NCI-H524 treated with DMSO at 0.1 percent for 48 hours (cell line): Measurements from ENCODE around the gene GCAT.
A peak's percentile ranks its signal among the peaks of the same experiment; 100 is the strongest.

ENCODE experiments used
- DNase-seq: peaks from one replicate; lab custom pipeline; 2025; lab: John Stamatoyannopoulos, UW

Gene GCAT

DNA sequence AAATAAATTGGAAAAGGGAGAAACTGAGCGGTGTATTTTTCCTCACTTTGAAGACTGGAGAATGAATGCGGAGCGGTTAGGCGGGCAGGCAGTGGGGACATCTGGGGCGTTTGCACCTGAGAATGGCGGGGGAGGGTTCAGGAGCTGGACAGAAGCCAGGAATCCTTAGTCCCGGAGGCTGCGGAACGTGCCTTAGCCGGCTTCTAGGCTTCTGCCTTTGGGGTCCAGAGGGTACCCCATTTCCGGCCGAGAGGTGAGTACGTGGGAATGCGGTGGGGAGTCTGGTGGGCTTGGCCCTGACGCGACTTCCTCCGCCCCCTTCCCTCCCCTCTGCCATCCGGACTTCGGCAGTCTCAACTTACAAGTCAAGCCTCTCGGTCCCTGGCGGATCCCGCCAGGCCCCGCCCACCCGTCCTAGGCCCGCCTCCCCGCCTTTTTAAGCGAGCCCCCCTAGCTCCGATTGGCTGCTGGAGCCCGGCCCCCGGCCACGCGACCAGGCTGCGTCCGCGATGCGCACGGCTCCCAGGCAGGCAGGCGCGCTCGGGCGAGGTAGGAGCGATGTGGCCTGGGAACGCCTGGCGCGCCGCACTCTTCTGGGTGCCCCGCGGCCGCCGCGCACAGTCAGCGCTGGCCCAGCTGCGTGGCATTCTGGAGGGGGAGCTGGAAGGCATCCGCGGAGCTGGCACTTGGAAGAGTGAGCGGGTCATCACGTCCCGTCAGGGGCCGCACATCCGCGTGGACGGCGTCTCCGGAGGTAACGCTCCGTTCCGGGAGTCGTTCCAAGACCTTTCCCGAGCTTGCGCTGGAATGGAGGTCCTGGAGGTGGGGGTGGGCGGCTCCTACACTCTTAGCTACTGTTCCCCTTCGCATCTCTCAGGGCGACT is at the start of gene GCAT:
TSS of gene GCAT (plus strand) at position 525 of the 884 bp plus-strand sequence. CDS start at position 559, 34 bp downstream.
- DNase-seq, result peak; percentile 93

GRCh38 chr22:37758694-37759093 is 49.0 kb upstream of the GCAT start:
- DNase-seq, result no peak

DNA sequence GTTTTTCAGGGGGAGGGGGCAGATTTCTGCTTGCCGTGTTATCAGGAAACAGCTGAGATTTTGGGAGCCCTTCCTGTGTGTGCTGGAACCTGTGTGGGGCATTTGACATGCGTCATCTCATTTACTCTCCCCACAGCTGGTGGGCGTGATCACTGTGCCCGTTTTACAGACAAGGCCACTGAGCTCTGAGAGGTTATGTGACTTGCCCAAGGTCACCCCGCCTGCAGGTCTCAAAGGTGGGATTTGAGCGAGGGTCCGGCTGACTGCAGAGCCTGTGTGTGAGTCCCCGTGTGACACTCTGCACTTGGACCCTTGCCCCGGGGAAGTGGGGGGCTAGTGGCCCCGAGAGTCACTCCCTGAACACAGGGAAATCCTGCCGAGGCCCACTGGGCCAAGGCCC is 48.5 kb upstream of the GCAT start:
- DNase-seq, result no peak

- DNase-seq, result no peak
Measured at GRCh38 chr22:37760152-37760551, 47.6 kb upstream of the GCAT start.

GRCh38 chr22:37762389-37762836 is 45.3 kb upstream of the GCAT start:
- no peak for DNase-seq

GRCh38 chr22:37763012-37763411 is 44.7 kb upstream of the GCAT start:
- no peak for DNase-seq

GRCh38 chr22:37763652-37764051 is 44.1 kb upstream of the GCAT start:
- DNase-seq, result no peak

DNA sequence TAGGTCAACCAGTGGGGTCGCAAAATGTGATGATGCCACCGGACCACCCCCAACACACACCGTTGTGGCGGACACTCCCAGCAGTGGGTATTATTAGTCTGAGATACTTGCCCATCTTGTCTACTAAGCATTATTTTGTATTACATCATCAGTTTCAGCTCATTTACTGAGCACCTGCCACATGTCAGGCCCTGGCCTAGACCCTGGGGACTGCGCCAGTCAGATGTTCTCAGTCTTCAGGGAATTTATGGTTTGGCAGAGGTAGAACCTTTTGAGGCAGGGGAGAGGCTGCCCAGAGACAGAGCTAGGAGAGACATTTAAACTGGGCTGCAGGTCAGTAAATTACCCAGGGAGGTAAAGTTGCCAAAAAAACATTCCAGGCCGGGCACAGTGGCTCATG is 43.1 kb upstream of the GCAT start:
- DNase-seq, result no peak

DNA sequence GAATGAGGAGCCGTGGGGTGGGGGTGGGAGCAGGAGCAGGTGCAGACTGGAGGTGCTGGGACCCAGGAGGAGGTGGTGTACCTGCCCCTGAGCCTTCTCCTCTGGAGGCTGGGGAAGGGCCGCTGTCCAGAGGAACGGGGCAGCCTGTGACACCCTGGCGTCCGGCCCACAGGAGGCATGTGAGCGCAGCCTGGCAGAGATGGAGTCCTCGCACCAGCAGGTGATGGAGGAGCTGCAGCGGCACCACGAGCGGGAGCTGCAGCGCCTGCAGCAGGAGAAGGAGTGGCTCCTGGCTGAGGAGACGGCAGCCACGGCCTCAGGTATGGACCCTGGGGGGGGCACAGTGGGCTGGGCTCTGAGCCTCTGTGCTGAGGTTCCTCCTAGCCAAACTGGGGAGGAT is 42.2 kb upstream of the GCAT start:
- no peak for DNase-seq

DNA sequence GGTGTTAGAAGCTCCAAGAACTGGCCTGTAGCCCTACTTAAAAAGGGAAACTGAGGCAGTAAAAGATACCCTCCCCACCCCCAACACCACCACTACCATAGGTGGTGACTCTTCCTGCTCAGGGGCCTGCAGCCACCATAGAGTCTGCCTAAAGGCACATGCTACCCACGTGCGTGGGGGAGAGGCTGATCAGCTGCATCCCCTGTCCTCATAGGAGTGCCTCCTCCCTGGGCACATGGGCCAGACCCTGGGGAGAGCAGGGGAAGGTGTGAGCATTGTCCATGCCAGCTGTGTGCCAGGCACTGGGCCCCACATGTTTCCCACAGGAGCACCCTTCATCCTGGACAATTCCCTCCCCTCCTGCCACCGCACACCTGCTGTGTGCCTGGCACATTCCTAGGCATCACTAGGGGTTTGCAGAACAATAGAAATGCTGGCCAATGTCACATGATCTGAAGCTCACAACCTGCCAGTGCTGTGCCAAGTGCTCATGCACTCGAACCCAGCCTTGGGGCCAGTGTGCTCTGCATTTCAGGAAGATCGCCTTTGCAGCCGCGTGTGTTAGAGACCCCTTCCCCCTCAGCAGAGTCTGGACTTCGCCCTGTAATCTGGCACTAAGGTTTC is 41.7 kb upstream of the GCAT start:
- DNase-seq, result no peak

GRCh38 chr22:37768273-37768672 is 39.5 kb upstream of the GCAT start:
- DNase-seq, result no peak

DNA sequence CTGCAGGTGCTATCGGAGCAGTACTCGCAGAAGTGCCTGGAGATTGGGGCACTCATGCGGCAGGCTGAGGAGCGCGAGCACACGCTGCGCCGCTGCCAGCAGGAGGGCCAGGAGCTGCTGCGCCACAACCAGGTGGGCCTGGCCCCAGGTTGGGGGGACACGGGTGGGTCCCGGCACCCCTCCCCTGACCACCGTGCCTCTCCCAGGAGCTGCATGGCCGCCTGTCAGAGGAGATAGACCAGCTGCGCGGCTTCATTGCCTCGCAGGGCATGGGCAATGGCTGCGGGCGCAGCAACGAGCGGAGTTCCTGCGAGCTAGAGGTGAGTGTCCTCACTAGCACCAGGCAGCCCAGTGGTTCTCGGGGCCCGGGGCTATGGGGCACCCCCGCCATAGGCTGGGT is 38.7 kb upstream of the GCAT start:
- no peak for DNase-seq

GRCh38 chr22:37771081-37771480 is 36.7 kb upstream of the GCAT start:
- DNase-seq, result no peak

GRCh38 chr22:37771702-37772427 is 35.9 kb upstream of the GCAT start:
- DNase-seq, result no peak

- no peak for DNase-seq
Measured at GRCh38 chr22:37774728-37775127, 33.0 kb upstream of the GCAT start.

- no peak for DNase-seq
Measured at GRCh38 chr22:37775785-37776638, 31.7 kb upstream of the GCAT start.

DNA sequence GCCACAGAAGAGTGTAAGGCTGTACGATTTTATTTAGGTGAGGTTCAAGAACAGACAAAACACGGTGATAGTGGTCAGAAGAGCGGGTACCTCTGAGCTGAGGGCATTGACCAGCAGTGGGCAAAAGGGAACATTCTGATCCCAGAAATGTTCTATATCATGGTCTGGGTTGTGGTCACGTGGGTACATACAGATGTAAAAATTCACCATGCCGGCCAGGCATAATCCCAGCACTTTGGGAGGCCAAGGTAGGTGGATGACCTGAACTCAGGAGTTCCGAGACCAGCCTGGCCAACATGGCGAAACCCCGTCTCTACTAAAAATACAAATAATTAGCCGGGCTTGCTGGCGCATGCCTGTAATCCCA is 31.1 kb upstream of the GCAT start:
- no peak for DNase-seq

GRCh38 chr22:37777122-37777687 is 30.5 kb upstream of the GCAT start:
- DNase-seq, result no peak

DNA sequence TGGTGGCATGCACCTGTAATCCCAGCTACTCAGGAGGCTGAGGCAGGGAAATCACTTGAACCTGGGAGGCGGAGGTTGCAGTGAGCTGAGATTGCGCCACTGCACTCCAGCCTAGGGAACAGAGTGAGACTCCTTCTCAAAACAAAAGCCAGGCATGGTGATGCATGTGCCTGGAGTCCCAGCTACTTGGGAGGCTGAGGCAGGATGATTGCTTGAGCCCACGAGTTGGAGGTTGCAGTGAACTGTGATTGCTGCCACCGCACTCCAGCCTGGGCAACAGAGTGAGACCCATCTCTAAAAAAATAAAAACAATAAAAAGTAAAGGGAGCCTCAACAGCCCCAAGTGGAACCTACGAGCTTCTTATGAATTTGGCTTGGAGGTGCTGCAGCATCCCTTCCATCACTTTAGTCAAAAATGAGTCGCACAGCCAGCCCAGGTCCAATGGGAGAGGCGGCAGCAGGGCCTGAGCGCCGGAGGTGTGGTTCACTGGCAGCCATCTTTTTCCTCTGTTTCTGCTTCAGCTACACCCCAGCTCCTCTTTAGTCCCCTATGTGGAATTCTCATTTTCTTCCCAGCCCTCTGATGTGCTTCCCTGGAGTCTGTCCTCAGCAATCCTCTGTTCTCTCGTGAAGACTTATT is 29.2 kb upstream of the GCAT start:
- no peak for DNase-seq

DNA sequence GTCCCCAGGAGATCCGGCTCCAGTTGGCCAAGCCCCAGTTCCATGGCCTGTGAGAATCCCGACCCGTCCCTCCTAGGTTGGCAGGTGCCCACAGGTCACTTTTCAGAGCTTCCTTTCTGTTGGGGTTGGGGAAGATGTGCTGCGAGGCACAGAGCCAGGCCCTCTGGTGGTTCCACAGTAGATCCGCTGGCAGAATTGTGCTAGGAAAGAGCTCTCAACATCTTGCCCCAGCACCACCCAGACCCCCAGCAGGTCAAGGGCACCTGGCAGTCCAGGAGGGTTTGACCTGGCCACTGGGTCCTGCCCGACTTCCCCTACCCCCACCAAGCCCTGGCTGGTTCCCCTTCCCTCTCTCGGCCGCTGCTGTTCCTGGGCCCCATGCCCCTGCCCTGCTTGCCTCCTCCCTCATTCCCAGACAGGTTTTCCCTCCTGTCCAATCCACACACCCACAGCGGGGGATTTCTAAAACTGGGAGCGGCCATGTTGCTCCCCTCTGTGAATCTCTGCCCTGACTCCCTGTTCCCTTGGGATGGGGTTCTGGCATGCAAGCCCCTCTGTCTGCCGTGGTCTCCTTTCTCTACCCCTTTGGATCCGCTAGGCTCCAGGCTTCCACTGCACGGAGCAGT is 26.2 kb upstream of the GCAT start:
- no peak for DNase-seq
